ENCODE measurements around the gene CLDN19. TPM values are rescaled to one million over a fixed set of nuclear protein-coding genes. Genes with fewer than 3 reads are reported as not detected.
"Not testable (repeated sequence)": the region's sequence is repeated elsewhere in the genome, so short reads cannot be mapped to it uniquely, and the experiment has no call there.

CLDN19 gene
- total and polyA plus RNA-seq, 9 of the 15 experiments (the other 6 are each of a cell fraction or from before 2014, with no cell fraction given): not detected

- H3K4me2 ChIP-seq (ENCODE audit: insufficient read depth, low read length); H3K27me3 ChIP-seq (ENCODE audit: control insufficient read depth in 2 of 2, insufficient read depth in 2 of 2, low read length in 2 of 2); H4K20me1 ChIP-seq (replicated peaks; ENCODE audit: control insufficient read depth, insufficient read depth, low read length); H3K4me3 ChIP-seq; H3K79me2 ChIP-seq (ENCODE audit: control insufficient read depth, insufficient read depth, low read length); intact Hi-C loops (cut with micrococcal nuclease); FAIRE-seq; H2AFZ ChIP-seq (ENCODE audit: low read depth, low read length); H3K9ac ChIP-seq (ENCODE audit: insufficient read depth in 1 of 2, low read depth in 2 of 2, low read length in 2 of 2); H3K27ac ChIP-seq (ENCODE audit: extremely low read depth, low read depth, low read length); H3K4me1 ChIP-seq (replicated peaks in 1 of 2; ENCODE audit: control insufficient read depth in 2 of 2, insufficient read depth in 2 of 2, low read length in 2 of 2); BruUV-seq (replicated peaks); in situ Hi-C loops (cut with MboI); CTCF ChIA-PET (ENCODE audit: low intra/inter-chr PET ratio); ATAC-seq; H3K9me3 ChIP-seq (replicated peaks; ENCODE audit: control insufficient read depth, insufficient read depth, low read depth, low read length); DNase-seq (ENCODE audit: extremely low read depth in 1 of 4, low spot score in 3 of 4): not testable (repeated sequence)
- TF ChIP-seq ZNF431 (CRISPR knock-in tag; IDR thresholded peaks at IDR 0.05): peak; percentile 95
- H3K9me1 ChIP-seq (ENCODE audit: control insufficient read depth, insufficient read depth, low read length): peaks cover 12% of the 10 kb centered on the region
- WGBS (ENCODE audit: insufficient coverage, low coverage, missing lambda C conversion rate): 94% methylated on average over 7 of the region's 8 CpGs
- POLR2A ChIA-PET: interaction anchor here (1.2 to 1.7 kb wide), 3 partner anchors 8 to 14 kb away, joined by 3 to 5 read pairs (median 3); no protein-coding TSS in a partner anchor
- H3K36me3 ChIP-seq (ENCODE audit: control insufficient read depth, insufficient read depth, low read length): peaks cover 85% of the 10 kb centered on the region
Observed at GRCh38 chr1:42751511-42752070, 11.6 kb upstream of the CLDN19 start.

GRCh38 chr1:42750041-42750440 lies 10.0 kb upstream of the CLDN19 start:
- Histone ChIP-seq H3K27ac (ENCODE audit: extremely low read depth, low read depth, low read length) (no peak overlapping the region), H3K4me2 (ENCODE audit: insufficient read depth, low read length) (no peak overlapping the region), H3K9me1 (ENCODE audit: control insufficient read depth, insufficient read depth, low read length) (peaks cover 12% of the 10 kb centered on the region), H3K4me3 (no peak overlapping the region), H3K27me3 (ENCODE audit: control insufficient read depth in 2 of 2, insufficient read depth in 2 of 2, low read length in 2 of 2) (no peaks in the 10 kb centered on the region), H3K36me3 (ENCODE audit: control insufficient read depth, insufficient read depth, low read length) (peaks cover 79% of the 10 kb centered on the region), H3K9ac (ENCODE audit: insufficient read depth in 1 of 2, low read depth in 2 of 2, low read length in 2 of 2) (no peak overlapping the region), H3K79me2 (ENCODE audit: control insufficient read depth, insufficient read depth, low read length) (no peaks in the 10 kb centered on the region), H3K9me3 (replicated peaks; ENCODE audit: control insufficient read depth, insufficient read depth, low read depth, low read length) (peaks cover 3% of the 10 kb centered on the region), H2AFZ (ENCODE audit: low read depth, low read length) (no peak overlapping the region), H3K4me1 (replicated peaks in 1 of 2; ENCODE audit: control insufficient read depth in 2 of 2, insufficient read depth in 2 of 2, low read length in 2 of 2) (no peaks in the 10 kb centered on the region), H4K20me1 (replicated peaks; ENCODE audit: control insufficient read depth, insufficient read depth, low read length) (no peaks in the 10 kb centered on the region)
- 93% methylated on average over 12 of the region's 12 CpGs for WGBS (ENCODE audit: insufficient coverage, low coverage, missing lambda C conversion rate)
- intact Hi-C loops (cut with micrococcal nuclease): no loop called here
- in situ Hi-C loops (cut with MboI): no loop called here
- no peak for FAIRE-seq
- BruUV-seq (replicated peaks): no TSS peak
- no peak for ATAC-seq
- CTCF ChIA-PET (ENCODE audit: low intra/inter-chr PET ratio): no interaction called here
- POLR2A ChIA-PET: no interaction called here
- no peak for DNase-seq (ENCODE audit: extremely low read depth in 1 of 4, low spot score in 3 of 4)
- no peak for TF ChIP-seq GATAD2B (IDR thresholded peaks at IDR 0.05; ENCODE audit: borderline replicate concordance)
- no peak for TF ChIP-seq HNRNPLL (IDR thresholded peaks at IDR 0.05; ENCODE audit: low read depth, low read length, poor library complexity, severe bottlenecking)
- no peak for TF ChIP-seq IRF9 (tag; IDR thresholded peaks at IDR 0.05)
- no peak for TF ChIP-seq ZNF253 (CRISPR knock-in tag; conservative IDR thresholded peaks at IDR 0.05)
- TF ChIP-seq ZNF695 (CRISPR knock-in tag; IDR thresholded peaks at IDR 0.05): no peak
- no peak for TF ChIP-seq EHMT2 (IDR thresholded peaks at IDR 0.05)
